GM21526 (cell line): ENCODE data around the gene DOC2B.
"Not testable (repeated sequence)": the region's sequence is repeated elsewhere in the genome, so short reads cannot be mapped to it uniquely, and the experiment has no call there.

Experiments used
- ATAC-seq: cut with Tn5 transposase; IDR thresholded peaks from one replicate; pipeline ENCODE4 v1.9.1; 2021; ENCODE audit warnings: moderate library complexity; ENCODE audit not compliant: unreplicated experiment, low FRiP score

DOC2B gene

GRCh38 chr17:181245-182049 lies at the start of gene DOC2B:
DOC2B (minus strand) TSS chr17:181650; CDS start chr17:181479, 171 bp downstream.
- ATAC-seq: no peak

- no peak for ATAC-seq
These were observed 48.9 kb upstream of the DOC2B start for GRCh38 chr17:230395-230770.

GRCh38 chr17:229709-230394 lies 48.4 kb upstream of the DOC2B start:
- ATAC-seq: no peak

GRCh38 chr17:228951-229708 lies 47.7 kb upstream of the DOC2B start:
- no peak for ATAC-seq

- no peak for ATAC-seq
These were observed 46.6 kb upstream of the DOC2B start for GRCh38 chr17:227946-228615.

- ATAC-seq: no peak
These were observed 45.9 kb upstream of the DOC2B start for GRCh38 chr17:227078-227945.

- no peak for ATAC-seq
These were observed 44.9 kb upstream of the DOC2B start for GRCh38 chr17:226108-227077.

- no peak for ATAC-seq
These were observed 44.1 kb upstream of the DOC2B start for GRCh38 chr17:225551-225950.

- ATAC-seq: not testable (repeated sequence)
These were observed 43.1 kb upstream of the DOC2B start for GRCh38 chr17:224576-224975.

- ATAC-seq: no peak
These were observed 42.4 kb upstream of the DOC2B start for GRCh38 chr17:223723-224471.

GRCh38 chr17:222172-222571 lies 40.7 kb upstream of the DOC2B start:
- ATAC-seq: no peak

- ATAC-seq: no peak
These were observed 38.2 kb upstream of the DOC2B start for GRCh38 chr17:219696-220095.

- no peak for ATAC-seq
These were observed 37.1 kb upstream of the DOC2B start for GRCh38 chr17:218432-219110.

- ATAC-seq: no peak
These were observed 35.2 kb upstream of the DOC2B start for GRCh38 chr17:216625-217024.

GRCh38 chr17:215563-216478 lies 34.4 kb upstream of the DOC2B start:
- not testable (repeated sequence) for ATAC-seq

- ATAC-seq: no peak
These were observed 33.5 kb upstream of the DOC2B start for GRCh38 chr17:214881-215331.
